ENCODE results near the gene RPL35. TPM values are rescaled to one million over a fixed set of nuclear protein-coding genes. Genes with fewer than 3 reads are reported as not detected.
A peak's percentile ranks its signal among the peaks of the same experiment; 100 is the strongest.

Gene RPL35
- total RNA-seq, 3 donors from 2014 or later = 2,475 to 3,579 (median 2,566) TPM

DNA sequence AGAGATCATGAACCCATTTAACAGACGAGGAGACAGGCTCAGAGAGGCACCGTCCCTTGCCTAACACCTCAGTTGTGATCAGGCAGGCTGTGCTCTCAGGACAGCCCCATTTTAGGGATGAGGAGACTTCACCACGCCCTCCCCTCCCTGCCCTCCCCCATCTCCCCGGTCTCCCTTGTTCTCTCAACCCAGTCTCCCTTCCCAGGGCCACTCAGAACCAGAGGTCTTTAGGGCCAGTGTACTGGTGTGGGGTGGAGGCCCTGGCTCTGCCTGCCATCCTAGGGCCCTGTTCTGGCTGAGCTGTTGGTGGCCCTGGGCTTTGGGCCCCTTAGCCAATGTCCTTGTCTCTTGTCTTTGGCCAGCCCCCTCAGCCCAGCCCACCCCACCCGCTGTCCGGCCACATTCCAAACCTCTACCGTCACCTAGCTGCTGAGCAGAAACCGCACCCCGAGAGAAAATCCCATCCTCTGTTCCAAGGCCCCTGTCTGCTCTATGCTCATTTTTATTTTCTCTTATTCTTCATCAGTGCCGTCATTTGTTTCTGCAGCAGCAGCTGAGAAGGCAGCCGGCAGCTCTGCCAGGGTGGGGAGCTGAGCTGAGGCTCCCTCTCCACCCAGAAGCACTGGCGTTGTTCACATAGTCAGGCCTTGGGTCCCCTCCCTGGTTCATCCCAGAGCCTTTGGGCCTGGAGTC lies 50.9 kb downstream of the RPL35 start:
- TF ChIP-seq, protein P1, sequence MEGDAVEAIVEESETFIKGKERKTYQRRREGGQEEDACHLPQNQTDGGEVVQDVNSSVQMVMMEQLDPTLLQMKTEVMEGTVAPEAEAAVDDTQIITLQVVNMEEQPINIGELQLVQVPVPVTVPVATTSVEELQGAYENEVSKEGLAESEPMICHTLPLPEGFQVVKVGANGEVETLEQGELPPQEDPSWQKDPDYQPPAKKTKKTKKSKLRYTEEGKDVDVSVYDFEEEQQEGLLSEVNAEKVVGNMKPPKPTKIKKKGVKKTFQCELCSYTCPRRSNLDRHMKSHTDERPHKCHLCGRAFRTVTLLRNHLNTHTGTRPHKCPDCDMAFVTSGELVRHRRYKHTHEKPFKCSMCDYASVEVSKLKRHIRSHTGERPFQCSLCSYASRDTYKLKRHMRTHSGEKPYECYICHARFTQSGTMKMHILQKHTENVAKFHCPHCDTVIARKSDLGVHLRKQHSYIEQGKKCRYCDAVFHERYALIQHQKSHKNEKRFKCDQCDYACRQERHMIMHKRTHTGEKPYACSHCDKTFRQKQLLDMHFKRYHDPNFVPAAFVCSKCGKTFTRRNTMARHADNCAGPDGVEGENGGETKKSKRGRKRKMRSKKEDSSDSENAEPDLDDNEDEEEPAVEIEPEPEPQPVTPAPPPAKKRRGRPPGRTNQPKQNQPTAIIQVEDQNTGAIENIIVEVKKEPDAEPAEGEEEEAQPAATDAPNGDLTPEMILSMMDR (IDR thresholded peaks at IDR 0.05) = no peak
- TF ChIP-seq POLR2A (IDR thresholded peaks at IDR 0.05) = no peak
- TF ChIP-seq POLR2AphosphoS5 (IDR thresholded peaks at IDR 0.05) = no peak
- Histone ChIP-seq H3K27me3 (no peaks in the 10 kb centered on the region), H3K4me1 (peaks cover 0 to 5% of the 10 kb centered on the region in 2 donors), H3K9me3 (no peaks in the 10 kb centered on the region), H3K4me3 (no peak overlapping the region), H3K27ac (peak overlapping the region; percentile 69 to 86), H3K36me3 (no peaks in the 10 kb centered on the region)
- peak in 1 of 2 donors; percentile 42 for DNase-seq (ENCODE audit: low spot score in 2 of 2)
- intact Hi-C loops (cut with DNase I; ENCODE audit: low total_unique reads) = no loop called here

DNA sequence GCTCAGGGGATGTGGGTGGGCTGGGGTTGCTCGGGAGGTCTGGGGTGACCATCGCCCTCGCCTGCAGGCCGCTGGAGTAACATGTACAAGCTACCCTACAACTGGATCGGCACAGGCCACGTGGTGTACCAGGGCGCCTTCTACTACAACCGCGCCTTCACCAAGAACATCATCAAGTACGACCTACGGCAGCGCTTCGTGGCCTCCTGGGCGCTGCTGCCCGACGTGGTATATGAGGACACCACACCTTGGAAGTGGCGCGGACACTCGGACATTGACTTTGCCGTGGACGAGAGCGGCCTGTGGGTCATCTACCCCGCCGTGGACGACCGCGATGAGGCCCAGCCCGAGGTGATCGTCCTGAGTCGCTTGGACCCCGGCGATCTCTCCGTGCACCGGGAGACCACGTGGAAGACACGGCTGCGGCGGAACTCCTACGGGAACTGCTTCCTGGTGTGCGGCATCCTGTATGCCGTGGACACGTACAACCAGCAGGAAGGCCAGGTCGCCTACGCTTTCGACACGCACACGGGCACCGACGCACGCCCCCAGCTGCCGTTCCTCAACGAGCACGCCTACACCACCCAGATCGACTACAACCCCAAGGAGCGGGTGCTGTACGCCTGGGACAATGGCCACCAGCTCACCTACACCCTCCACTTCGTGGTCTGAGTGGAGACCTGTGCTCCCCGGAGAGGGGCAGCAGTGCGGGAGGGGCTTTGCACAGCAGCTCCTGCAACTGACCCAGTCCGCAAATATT lies 51.8 kb downstream of the RPL35 start:
- Histone ChIP-seq H3K4me1 (peaks cover 0 to 5% of the 10 kb centered on the region in 2 donors), H3K27ac (peak overlapping the region; percentile 69 to 86), H3K36me3 (no peaks in the 10 kb centered on the region), H3K27me3 (no peaks in the 10 kb centered on the region), H3K4me3 (no peak overlapping the region), H3K9me3 (no peaks in the 10 kb centered on the region)
- no peak for DNase-seq (ENCODE audit: low spot score in 2 of 2)
- TF ChIP-seq POLR2A (IDR thresholded peaks at IDR 0.05) (no peak), POLR2AphosphoS5 (IDR thresholded peaks at IDR 0.05) (no peak)
- TF ChIP-seq, protein P1 (IDR thresholded peaks at IDR 0.05) = no peak
- intact Hi-C loops (cut with DNase I; ENCODE audit: low total_unique reads) = no loop called here

DNA sequence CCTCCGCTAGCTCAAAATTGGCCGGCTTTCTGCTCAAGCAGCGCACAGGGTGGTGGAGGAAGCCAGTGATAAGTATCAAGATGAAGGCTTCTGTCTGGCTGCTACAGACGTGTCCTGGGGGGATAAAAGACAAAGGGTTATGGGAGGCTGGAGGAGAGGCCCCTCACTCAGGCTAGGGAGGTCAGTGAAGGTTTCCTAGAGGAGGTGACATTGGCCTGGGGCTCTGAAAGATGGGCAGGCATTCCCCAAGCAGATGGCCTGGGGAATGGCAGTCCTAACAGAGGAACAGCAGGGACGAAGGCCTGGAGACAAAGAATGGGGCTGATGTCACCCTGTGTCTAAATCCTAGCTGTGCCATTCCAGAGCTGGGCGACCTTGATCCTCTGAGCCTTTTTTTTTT lies 52.5 kb downstream of the RPL35 start:
- no peak for DNase-seq (ENCODE audit: low spot score in 2 of 2)
- Histone ChIP-seq H3K4me3 (no peak overlapping the region), H3K36me3 (no peaks in the 10 kb centered on the region), H3K27me3 (no peaks in the 10 kb centered on the region), H3K4me1 (peaks cover 0 to 5% of the 10 kb centered on the region in 2 donors), H3K27ac (no peak overlapping the region), H3K9me3 (no peaks in the 10 kb centered on the region)
- TF ChIP-seq POLR2A (IDR thresholded peaks at IDR 0.05) (no peak), POLR2AphosphoS5 (IDR thresholded peaks at IDR 0.05) (no peak)
- TF ChIP-seq, protein P1 (IDR thresholded peaks at IDR 0.05) = no peak
- intact Hi-C loops (cut with DNase I; ENCODE audit: low total_unique reads) = no loop called here

DNA sequence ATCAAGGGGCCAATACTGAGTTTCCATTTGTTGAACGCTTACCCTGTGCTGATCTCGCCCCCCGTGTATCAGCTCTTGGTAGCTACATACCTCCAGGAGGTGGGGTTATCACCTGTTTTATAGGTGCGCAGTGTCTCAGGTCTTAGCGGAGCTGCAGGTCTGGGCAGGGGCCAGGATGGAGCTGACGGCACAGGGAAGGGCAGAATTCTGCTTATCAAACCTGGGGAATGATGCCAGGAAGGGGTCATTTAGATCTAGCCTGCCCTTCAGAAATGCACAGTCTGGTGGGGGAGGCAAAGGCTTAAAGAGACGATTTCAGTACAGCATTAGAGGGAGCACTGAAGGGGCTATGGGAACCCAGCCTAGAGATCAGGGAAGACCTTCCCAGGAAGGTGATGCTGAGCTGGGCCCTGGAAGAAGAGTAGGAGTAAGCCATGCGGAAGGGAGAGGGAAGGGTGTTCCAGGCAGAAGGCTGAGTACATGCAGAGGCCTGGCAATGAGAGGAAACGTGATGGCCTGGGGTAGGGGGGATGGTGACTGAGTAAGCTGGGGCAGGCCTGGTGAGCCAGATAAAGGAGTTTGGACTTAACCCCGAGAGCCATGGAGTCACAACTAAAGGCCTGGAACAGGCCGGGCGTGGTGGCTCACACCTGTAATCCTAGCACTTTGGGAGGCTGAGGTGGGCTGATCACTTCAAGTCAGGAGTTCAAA lies 53.4 kb downstream of the RPL35 start:
- no peaks in the 10 kb centered on the region for H3K9me3 ChIP-seq
- TF ChIP-seq POLR2AphosphoS5 (IDR thresholded peaks at IDR 0.05) (no peak), POLR2A (IDR thresholded peaks at IDR 0.05) (no peak)
- TF ChIP-seq, protein P1 (IDR thresholded peaks at IDR 0.05) = no peak
- no peak overlapping the region for H3K27ac ChIP-seq
- intact Hi-C loops (cut with DNase I; ENCODE audit: low total_unique reads) = no loop called here
- H3K4me1 ChIP-seq = peaks cover 0 to 5% of the 10 kb centered on the region in 2 donors
- no peak for DNase-seq (ENCODE audit: low spot score in 2 of 2)
- H3K27me3 ChIP-seq = no peaks in the 10 kb centered on the region
- H3K4me3 ChIP-seq = no peak overlapping the region
- no peaks in the 10 kb centered on the region for H3K36me3 ChIP-seq

Other genes starting within 250 kb of the RPL35 start
- 1 to 10 TPM; 1.3 to 5.3 (median 3.9) TPM for gene NR6A1, start 90.6 kb downstream of the RPL35 start, total RNA-seq
- 10 to 100 TPM; 11.4 to 25.2 (median 11.4) TPM for gene OLFML2A, start 84.8 kb downstream of the RPL35 start, total RNA-seq
- gene WDR38, start 8.5 kb downstream of the RPL35 start, total RNA-seq = under 1 TPM in 1 of 3 donors, not detected in 2; 0.33 TPM
- 10 to 100 TPM; 12.5 to 25.6 (median 22.0) TPM for gene ARPC5L, start 173 bp upstream of the RPL35 start, total RNA-seq
- gene GOLGA1, start 79.1 kb upstream of the RPL35 start, total RNA-seq = 10 to 100 TPM; 20.6 to 23.0 (median 21.1) TPM